Camera-type eye (tissue), 1 donor: ENCODE data around the gene BCL2L13. TPM values are rescaled to one million over a fixed set of nuclear protein-coding genes. Genes with fewer than 3 reads are reported as not detected.

ENCODE experiments used
- total RNA-seq: library from RNA; depleted of rRNA; stranded (reverse); fragments of >200 nt; gene quantifications from one replicate; pipeline ENCODE4 v1.2.3, GENCODE V29; 2014

BCL2L13 gene
- total RNA-seq, result 109 TPM

GRCh38 chr22:17638432-17639246, at the start of gene BCL2L13:
Gene BCL2L13 (plus strand): TSS chr22:17638757. CDS start chr22:17655712, 16,955 bp downstream.

DNA sequence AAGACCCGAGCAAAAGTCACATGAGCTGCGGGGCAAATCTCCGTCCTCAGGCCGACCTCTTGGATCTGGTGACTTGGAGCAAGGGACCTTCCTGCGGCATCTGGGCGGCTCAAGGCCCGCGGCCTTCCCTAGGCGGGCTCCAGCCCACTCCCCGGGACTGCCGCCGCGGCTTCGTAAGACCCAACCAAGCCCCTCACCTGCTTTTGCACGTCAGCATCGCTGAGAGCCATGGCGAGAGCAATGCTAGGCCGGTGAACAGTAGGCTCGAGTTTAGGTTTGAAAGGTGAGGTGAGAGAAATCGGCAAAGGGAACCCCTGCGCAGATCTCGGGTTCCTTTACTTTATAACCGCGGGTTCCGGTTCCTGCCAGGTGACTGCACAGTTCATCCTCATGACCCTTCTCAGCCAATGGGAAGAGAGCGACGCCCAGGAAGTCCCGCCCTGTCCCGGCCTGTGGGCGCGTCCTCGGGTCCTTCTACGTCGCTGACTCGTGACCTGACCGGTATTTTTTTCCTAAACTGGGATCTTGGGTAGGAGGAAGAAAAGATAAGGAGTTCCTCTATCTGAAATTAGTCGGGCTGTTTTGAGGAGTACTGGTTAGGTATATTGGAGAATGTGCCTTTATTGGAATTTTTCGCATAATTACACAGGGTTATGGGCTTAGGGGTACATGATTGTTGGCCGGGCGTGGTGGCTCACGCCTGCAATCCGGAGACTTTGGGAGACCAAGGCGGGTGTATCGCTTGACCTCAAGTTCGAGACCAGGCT, 10.0 kb upstream of the BCL2L13 start, which contains the start of gene ATP6V1E1:
TSS of gene ATP6V1E1 (minus strand) at position 344 of the 767 bp plus-strand sequence. CDS start at position 230, 114 bp downstream.

DNA sequence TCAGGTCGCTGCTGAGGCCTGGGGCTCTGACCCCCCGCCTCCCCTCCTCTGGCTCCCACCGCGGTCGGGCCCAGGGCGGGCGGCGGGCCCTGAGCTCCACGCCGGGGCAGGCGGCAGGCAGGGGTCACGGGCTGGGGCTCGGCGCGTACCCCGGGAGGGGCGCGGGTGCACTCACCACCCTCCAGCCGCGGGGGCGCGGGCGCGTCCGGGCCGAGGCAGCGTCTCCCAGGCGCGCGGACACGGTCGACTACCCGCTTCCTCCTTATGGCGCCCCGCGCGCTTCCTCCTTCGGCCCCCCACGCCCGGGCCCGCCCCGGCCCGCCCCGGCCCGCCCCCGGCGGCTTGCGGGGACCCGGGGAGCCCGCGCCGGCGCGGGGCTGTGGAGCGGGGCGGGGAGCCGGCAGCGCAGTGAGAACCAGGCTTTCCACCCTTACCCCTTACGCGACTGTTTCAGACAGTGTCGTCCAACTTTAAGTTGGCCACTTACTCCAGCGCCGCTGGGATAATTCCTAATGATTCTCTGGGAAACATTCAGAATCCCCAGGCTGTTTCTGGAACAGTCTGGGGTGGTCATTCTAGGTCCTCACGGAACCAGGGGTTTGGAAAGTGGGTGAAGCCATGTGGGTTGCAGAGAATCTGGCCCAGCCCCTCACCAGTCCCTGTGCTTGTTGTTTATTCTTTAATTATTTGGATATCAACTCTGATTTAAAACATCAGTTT, 135.8 kb downstream of the BCL2L13 start, which contains the start of gene BID:
TSS of gene BID (minus strand) at position 264 of the 720 bp plus-strand sequence. CDS start 24,353 bp downstream, outside the sequence.

Other genes with a start within 250 kb of the BCL2L13 start
- gene SLC25A18, start 75.3 kb upstream of the BCL2L13 start, total RNA-seq, result 0.71 TPM
- gene ATP6V1E1, start 10.0 kb upstream of the BCL2L13 start, total RNA-seq, result 119 TPM
- gene BID, start 135.7 kb downstream of the BCL2L13 start, total RNA-seq, result 33.5 TPM